ENCODE results near the gene RIMS4. TPM values are rescaled to one million over a fixed set of nuclear protein-coding genes. Genes with fewer than 3 reads are reported as not detected.

RIMS4 gene
- total RNA-seq, 1 donor from 2014 or later, result 7.5 TPM

GRCh38 chr20:44835661-44836221, 25.4 kb upstream of the RIMS4 start:
- no peak for TF ChIP-seq CTCF (conservative IDR thresholded peaks at IDR 0.05)
- no peaks in the 10 kb centered on the region for H3K9me3 Mint-ChIP-seq
- no peak for DNase-seq (ENCODE audit: extremely low spot score, unreplicated experiment)
- no peaks in the 10 kb centered on the region for H3K4me1 Mint-ChIP-seq (ENCODE audit: unreplicated experiment)
- H3K4me3 Mint-ChIP-seq, result no peak overlapping the region
- H3K36me3 Mint-ChIP-seq, result no peaks in the 10 kb centered on the region
- peaks cover 20% of the 10 kb centered on the region for H3K27me3 Mint-ChIP-seq
- H3K27ac Mint-ChIP-seq, result no peak overlapping the region

- DNase-seq (ENCODE audit: extremely low spot score, unreplicated experiment), result no peak
- peaks cover 21% of the 10 kb centered on the region for H3K27me3 Mint-ChIP-seq
- no peaks in the 10 kb centered on the region for H3K9me3 Mint-ChIP-seq
- H3K27ac Mint-ChIP-seq, result no peak overlapping the region
- H3K36me3 Mint-ChIP-seq, result no peaks in the 10 kb centered on the region
- no peak overlapping the region for H3K4me3 Mint-ChIP-seq
- H3K4me1 Mint-ChIP-seq (ENCODE audit: unreplicated experiment), result no peaks in the 10 kb centered on the region
- TF ChIP-seq CTCF (conservative IDR thresholded peaks at IDR 0.05), result no peak
These were observed 24.8 kb upstream of the RIMS4 start for GRCh38 chr20:44835116-44835515.

- no peak for DNase-seq (ENCODE audit: extremely low spot score, unreplicated experiment)
- peaks cover 22% of the 10 kb centered on the region for H3K27me3 Mint-ChIP-seq
- H3K4me1 Mint-ChIP-seq (ENCODE audit: unreplicated experiment), result no peaks in the 10 kb centered on the region
- no peak overlapping the region for H3K4me3 Mint-ChIP-seq
- no peak overlapping the region for H3K27ac Mint-ChIP-seq
- no peak for TF ChIP-seq CTCF (conservative IDR thresholded peaks at IDR 0.05)
- no peaks in the 10 kb centered on the region for H3K36me3 Mint-ChIP-seq
- H3K9me3 Mint-ChIP-seq, result no peaks in the 10 kb centered on the region
These were observed 24.3 kb upstream of the RIMS4 start for GRCh38 chr20:44834693-44835092.

GRCh38 chr20:44833437-44833836, 23.1 kb upstream of the RIMS4 start:
- TF ChIP-seq CTCF (conservative IDR thresholded peaks at IDR 0.05), result no peak
- Mint-ChIP-seq H3K36me3 (no peaks in the 10 kb centered on the region), H3K4me1 (ENCODE audit: unreplicated experiment) (no peaks in the 10 kb centered on the region), H3K9me3 (no peaks in the 10 kb centered on the region), H3K27me3 (peaks cover 24% of the 10 kb centered on the region), H3K4me3 (no peak overlapping the region), H3K27ac (no peak overlapping the region)
- DNase-seq (ENCODE audit: extremely low spot score, unreplicated experiment), result no peak

- H3K4me1 Mint-ChIP-seq (ENCODE audit: unreplicated experiment), result no peaks in the 10 kb centered on the region
- no peak overlapping the region for H3K27ac Mint-ChIP-seq
- H3K4me3 Mint-ChIP-seq, result no peak overlapping the region
- peaks cover 24% of the 10 kb centered on the region for H3K27me3 Mint-ChIP-seq
- no peak for DNase-seq (ENCODE audit: extremely low spot score, unreplicated experiment)
- H3K9me3 Mint-ChIP-seq, result no peaks in the 10 kb centered on the region
- no peak for TF ChIP-seq CTCF (conservative IDR thresholded peaks at IDR 0.05)
- H3K36me3 Mint-ChIP-seq, result no peaks in the 10 kb centered on the region
These were observed 22.4 kb upstream of the RIMS4 start for GRCh38 chr20:44832724-44833123.

GRCh38 chr20:44830995-44831394, 20.6 kb upstream of the RIMS4 start:
- no peaks in the 10 kb centered on the region for H3K36me3 Mint-ChIP-seq
- H3K4me3 Mint-ChIP-seq, result no peak overlapping the region
- peaks cover 24% of the 10 kb centered on the region for H3K27me3 Mint-ChIP-seq
- no peaks in the 10 kb centered on the region for H3K4me1 Mint-ChIP-seq (ENCODE audit: unreplicated experiment)
- H3K9me3 Mint-ChIP-seq, result no peaks in the 10 kb centered on the region
- no peak overlapping the region for H3K27ac Mint-ChIP-seq
- no peak for DNase-seq (ENCODE audit: extremely low spot score, unreplicated experiment)
- TF ChIP-seq CTCF (conservative IDR thresholded peaks at IDR 0.05), result no peak

All from type B pancreatic cell (in vitro differentiated cells).